Medulla oblongata (tissue), 1 donor: Measurements from ENCODE around the gene ZP3.
"Not testable (repeated sequence)": the region's sequence is repeated elsewhere in the genome, so short reads cannot be mapped to it uniquely, and the experiment has no call there.

Source experiments
- DNase-seq: peaks from one replicate; pipeline ENCODE4 v3.0.0-alpha.2; 2015; ENCODE audit errors: extremely low spot score

Gene ZP3

DNA sequence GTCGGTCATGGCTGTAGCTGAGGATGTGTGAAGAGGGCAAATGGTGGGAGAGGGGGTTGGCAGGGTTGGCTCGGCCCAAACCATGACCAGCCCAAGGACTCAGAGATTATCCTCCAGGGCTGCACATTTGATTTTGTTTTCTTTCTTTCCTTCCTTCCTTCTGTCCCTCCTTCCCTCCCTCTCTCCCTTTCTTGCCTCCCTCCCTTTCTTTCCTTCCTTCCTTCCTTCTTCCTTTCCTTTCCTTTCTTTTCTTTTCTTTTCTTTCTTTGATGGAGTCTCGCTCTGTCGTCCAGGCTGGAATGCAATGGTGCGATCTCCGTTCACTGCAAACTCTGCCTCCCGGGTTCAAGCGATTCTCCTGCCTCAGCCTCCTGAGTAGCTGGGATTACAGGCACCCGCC, 19.0 kb upstream of the ZP3 start:
- no peak for DNase-seq

GRCh38 chr7:76407718-76408117, 17.0 kb upstream of the ZP3 start:
- no peak for DNase-seq

DNA sequence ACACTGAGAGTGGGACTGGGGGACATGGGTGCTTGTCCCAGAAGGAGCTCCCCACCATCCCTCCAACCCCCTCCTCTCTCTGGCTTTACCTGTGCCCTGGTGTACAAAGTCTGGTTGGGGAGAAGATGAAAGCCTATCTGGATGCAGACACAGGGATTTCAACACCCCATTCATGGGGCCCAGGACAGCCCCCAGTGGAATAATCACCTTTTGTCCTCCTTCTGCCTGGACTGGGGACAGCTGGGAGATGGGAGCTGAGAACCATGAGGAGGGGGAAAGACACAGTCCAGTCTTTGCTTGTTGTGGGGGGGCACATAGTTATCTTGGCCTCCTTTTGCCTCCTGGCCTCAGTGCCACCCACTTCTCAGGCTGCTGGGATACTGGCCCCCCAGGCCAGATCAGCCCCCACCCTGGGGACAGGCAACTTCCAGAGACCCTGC, 16.6 kb upstream of the ZP3 start:
- no peak for DNase-seq

GRCh38 chr7:76409537-76409936, 15.2 kb upstream of the ZP3 start, which contains the start of gene SSC4D:
Gene SSC4D, minus strand, starts transcription at chr7:76409697. Its CDS starts 5,258 bp downstream, at chr7:76404439.
- no peak for DNase-seq

DNA sequence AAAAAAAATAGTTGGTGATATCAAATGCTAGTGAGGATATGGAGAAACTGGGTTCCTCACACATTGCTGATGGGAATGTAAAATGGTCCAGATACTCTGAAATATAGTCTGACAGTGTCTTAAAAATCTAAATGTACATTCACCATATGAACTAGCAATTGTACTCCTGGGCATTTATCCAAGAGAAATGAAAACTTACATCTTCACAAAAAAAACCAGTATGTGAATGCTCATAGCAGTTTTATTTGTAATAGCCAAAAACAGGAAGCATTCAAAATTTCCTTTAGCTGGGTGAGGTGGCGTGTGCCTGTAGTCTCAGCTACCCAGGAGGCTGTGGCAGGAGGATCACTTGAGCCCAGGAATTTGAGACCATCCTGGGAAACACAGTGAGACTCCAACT, 13.1 kb upstream of the ZP3 start:
- DNase-seq = no peak

DNA sequence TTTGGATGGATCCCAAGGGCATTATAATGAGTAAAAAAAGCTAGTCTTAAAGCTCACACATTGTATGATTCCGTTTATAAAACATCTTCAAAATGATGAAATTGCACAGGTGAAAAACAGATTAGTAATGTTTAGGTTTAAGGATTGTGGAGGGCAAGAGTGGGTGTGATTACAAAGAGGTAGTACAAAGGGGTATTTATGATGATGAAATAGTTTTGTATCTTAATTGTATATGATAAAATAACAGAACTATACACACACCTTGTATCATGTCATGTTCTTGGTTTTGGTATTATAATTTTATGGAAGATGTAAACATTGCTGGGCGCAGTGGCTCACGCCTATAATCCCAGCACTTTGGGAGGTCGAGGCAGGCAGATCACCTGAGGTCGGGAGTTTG, 12.5 kb upstream of the ZP3 start:
- no peak for DNase-seq

DNA sequence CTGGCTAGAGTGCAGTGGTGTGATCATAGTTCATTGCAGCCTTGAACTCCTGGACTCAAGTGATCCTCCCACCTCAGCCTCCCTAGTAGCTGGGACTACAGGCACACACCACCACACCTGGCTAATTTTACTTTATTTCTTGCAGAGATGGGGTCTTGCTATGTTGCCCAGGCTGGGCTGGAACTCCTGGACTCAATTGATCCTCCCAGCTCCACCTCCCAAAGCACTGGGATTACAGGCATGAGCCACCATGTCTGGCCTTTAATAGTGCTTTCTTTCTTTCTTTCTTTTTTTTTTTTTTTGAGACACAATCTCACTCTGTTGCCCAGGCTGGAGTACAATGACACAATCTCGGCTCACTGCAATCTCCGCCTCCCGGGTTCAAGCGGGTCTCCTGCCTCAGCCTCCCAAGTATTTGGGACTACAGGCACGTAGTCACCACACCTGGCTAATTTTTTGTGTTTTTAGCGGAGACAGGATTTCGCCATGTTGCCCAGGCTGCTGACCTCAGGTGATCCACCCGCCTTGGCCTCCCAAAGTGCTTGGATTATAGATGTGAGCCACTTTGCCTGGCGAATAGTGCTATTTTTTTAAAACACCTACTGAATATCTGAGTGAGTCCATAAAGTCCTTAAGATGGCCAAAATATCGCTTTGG, 7.0 kb upstream of the ZP3 start:
- DNase-seq = not testable (repeated sequence)

GRCh38 chr7:76421097-76421496, 3.7 kb upstream of the ZP3 start:
- DNase-seq = not testable (repeated sequence)

GRCh38 chr7:76423666-76424412, 911 bp upstream of the ZP3 start:
- no peak for DNase-seq

DNA sequence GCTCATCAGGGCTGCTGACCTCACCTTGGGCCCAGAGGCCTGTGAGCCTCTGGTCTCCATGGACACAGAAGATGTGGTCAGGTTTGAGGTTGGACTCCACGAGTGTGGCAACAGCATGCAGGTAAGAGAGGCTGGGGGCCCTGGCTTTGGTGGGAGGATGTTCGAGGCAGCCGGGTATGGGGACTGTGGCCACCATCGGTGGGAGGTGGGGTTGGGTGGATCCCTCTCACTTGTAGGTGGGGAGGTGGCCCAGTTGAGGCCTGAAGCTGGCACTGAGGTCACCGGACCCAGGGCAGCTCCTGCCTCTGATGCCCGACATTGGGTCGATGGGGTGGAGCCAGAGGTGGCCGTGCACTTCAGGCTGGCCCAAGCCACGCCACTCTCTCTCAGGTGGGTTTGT, 406 bp downstream of the ZP3 start:
- DNase-seq = no peak

- not testable (repeated sequence) for DNase-seq
Measured at GRCh38 chr7:76425558-76425957, 808 bp downstream of the ZP3 start.

DNA sequence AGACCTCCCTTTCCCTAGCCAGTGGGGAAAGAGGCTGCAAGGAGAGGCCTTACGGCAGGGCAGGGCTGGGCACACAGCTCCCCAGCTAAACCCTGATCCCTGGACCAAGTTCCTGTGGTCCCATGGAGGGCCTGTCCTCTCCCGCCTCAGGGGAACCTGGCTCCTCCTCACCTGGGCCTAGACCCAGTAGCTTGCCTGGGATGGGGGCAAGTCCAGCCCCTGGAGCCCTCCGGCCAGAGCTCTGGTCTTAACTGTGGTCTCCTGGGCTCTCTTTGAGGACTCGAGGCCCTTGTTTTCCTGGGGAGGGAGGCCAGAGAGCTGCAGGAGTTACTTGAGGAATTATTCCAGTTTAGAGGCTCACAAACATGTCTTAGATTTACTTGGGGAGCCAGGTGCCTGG, 1.5 kb downstream of the ZP3 start:
- DNase-seq = no peak

DNA sequence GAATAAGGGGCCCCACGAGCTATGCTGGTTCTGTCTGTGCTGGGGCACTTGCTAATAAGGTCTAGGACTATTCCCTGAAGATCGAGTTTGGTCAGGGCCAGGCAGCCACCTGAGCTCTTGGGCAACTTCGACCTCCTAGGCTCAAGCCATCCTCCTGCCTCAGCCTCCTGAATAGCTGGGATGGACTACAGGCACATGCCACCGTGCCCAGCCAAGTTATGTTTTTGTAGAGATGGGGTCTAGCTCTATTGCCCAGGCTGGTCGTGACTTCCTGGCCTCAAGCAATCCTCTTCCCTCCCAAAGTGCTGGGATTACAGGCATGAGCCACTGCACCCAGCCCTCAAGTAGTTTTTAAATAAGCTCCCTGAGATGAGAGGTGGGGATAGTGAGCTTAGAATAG, 2.9 kb downstream of the ZP3 start:
- DNase-seq = no peak

- DNase-seq = no peak
Measured at GRCh38 chr7:76428149-76428823, 3.5 kb downstream of the ZP3 start.

DNA sequence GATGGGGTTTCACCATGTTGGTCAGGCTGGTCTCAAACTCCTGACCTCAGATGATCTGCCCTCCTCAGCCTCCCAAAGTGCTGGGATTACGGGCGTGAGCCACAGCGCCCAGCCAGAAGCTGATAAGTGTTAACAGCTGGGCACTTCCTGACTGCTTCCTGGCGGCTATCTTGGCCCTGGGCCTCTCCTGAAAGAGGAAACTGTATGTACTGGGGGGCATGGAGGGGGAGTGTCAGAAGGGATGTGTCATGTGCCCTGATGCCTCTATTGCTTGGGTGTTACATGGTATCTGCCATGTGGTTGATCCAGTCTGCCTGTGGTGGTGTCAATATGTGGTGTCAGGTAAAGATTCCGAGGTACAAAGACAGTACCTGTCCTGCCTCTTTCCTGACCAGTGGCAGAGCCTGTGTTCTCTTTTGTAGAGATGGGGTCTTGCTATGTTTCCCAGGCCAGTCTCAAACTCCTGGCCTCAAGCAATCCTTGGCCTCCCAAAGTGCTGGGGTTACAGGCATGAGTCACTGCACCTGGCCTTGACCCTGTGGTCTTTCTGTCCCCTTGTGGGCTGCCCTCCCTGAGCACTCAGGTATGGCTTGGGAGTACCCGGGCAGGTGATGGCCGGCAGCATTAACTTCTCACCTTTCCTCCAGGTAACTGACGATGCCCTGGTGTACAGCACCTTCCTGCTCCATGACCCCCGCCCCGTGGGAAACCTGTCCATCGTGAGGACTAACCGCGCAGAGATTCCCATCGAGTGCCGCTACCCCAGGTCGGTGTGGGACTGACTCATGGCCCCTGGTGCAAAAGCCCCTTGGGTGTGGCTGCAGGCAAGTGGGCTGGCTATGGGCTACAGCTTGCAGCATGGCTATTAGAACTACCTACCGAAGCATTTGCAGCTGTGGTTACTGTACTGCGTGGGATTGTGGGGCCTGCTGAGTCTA, 4.4 kb downstream of the ZP3 start:
- DNase-seq = peak; percentile 45

- no peak for DNase-seq
Measured at GRCh38 chr7:76430211-76430610, 5.5 kb downstream of the ZP3 start.

DNA sequence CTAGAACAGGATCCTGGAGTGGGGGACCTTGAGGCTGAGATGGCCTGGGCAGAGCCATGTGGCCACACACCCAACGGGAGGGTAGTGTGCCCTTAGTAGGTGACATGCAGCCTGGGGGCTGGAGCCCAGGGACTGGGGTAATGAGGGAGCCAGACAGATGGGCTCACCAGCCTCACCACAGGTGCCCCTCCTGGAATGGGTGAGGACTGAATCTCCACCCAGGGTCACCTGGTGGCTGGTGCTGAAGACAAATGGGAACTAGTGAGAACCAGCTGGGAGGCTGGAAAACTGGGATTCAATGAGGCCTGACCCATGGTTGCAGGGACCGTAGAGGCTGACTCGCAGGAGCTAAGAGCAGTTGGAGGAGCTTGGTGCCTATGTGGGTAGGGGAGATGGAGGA, 6.1 kb downstream of the ZP3 start:
- DNase-seq = no peak

DNA sequence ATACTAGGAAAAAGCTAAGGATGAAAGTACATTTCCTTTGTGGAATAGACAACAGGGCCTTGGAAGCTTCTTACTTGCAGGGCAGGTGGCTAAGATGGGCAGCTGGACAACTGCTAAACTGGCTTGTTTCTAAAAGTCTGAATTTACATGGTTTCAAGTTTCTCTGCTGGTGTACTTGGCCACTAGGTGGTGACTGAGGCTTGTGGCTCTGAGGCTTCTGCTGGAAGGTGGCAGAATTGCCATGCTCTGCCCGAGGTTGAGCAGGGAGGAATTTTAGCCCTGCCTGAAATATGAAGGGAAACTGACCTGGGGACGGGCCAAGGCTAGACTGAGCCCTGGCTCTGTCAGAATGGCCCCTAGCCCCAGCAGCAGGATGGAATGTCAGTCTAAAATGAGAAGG, 13.1 kb downstream of the ZP3 start:
- peak; percentile 76 for DNase-seq

DNA sequence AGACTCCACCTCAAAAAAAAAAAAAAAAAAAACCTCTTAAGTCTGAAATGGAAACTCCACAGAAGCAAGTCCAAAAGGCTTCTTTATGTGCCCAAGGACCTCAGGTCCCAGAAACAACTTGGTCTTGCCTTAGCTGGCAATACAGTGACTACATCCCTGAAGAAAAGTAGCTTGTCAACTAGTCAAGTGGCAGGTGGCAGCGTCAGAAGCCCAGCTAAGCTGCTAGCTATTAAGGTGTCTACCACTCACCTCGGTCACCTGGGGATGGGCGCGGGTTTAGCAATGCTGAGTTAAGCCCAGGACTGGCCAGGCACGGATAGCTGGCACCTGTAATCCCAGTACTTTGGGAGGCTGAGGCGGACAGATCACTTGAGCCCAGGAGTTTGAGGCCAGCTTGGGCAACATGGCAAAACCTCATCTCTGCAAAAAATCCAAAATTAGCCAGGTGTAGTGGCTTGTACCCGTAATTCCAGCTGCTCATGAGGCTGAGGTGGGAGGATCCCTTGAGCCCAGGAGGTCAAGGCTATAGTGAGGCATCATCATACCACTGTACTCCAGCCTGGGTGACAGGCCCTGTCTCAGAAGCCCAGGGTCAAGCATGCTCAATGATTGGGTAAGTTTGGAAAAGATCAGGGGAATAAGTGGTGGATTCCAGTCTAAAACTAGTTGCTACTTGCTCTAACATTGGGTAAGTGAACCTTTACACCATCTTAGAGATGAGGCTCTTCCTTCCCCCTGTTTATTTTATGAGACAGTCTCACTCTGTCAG, 14.6 kb downstream of the ZP3 start:
- not testable (repeated sequence) for DNase-seq

- not testable (repeated sequence) for DNase-seq
Measured at GRCh38 chr7:76440404-76440803, 15.7 kb downstream of the ZP3 start.

- DNase-seq = not testable (repeated sequence)
Measured at GRCh38 chr7:76441792-76442191, 17.0 kb downstream of the ZP3 start.
